Stimulated activated CD4-positive, alpha-beta T cell treated with anti-CD3 and anti-CD28 coated beads, Interleukin-15, amount 100 ng/mL, for 1 hour (primary cell): ENCODE measurements around the gene DIP2B.

Experiments
- DNase-seq, 2 donors: peaks; one replicate each; pipeline ENCODE4 v3.0.0-alpha.2; 2020; ENCODE audit warnings: low read depth in 1 of 2, low spot score in 1 of 2

DIP2B gene

GRCh38 chr12:50574601-50575348 lies 70.0 kb downstream of the DIP2B start:
- no peak for DNase-seq

- DNase-seq = no peak
Observed at GRCh38 chr12:50579757-50580267, 75.0 kb downstream of the DIP2B start.

GRCh38 chr12:50580436-50580835 lies 75.7 kb downstream of the DIP2B start:
- no peak for DNase-seq

- DNase-seq = no peak
Observed at GRCh38 chr12:50581226-50582184, 76.7 kb downstream of the DIP2B start.

GRCh38 chr12:50584135-50584534 lies 79.3 kb downstream of the DIP2B start:
- DNase-seq = no peak

GRCh38 chr12:50589650-50590435 lies 85.1 kb downstream of the DIP2B start:
- DNase-seq = no peak

GRCh38 chr12:50590869-50591268 lies 86.1 kb downstream of the DIP2B start:
- no peak for DNase-seq

GRCh38 chr12:50595667-50596066 lies 90.9 kb downstream of the DIP2B start:
- no peak for DNase-seq

GRCh38 chr12:50597200-50598195 lies 92.7 kb downstream of the DIP2B start:
- peak; percentile 4 to 22 for DNase-seq

- DNase-seq = no peak
Observed at GRCh38 chr12:50598321-50598862, 93.6 kb downstream of the DIP2B start.

- no peak for DNase-seq
Observed at GRCh38 chr12:50599366-50600095, 94.7 kb downstream of the DIP2B start.

- DNase-seq = no peak
Observed at GRCh38 chr12:50600364-50600763, 95.6 kb downstream of the DIP2B start.

- no peak for DNase-seq
Observed at GRCh38 chr12:50603817-50604639, 99.2 kb downstream of the DIP2B start.

GRCh38 chr12:50604640-50604920 lies 99.8 kb downstream of the DIP2B start:
- DNase-seq = no peak

- no peak for DNase-seq
Observed at GRCh38 chr12:50606675-50607375, 102.0 kb downstream of the DIP2B start.

GRCh38 chr12:50609292-50609874 lies 104.6 kb downstream of the DIP2B start:
- no peak for DNase-seq

GRCh38 chr12:50610171-50610570 lies 105.4 kb downstream of the DIP2B start:
- DNase-seq = no peak
